Measurements from ENCODE around the gene CTRB2.
"Not testable (repeated sequence)": the region's sequence is repeated elsewhere in the genome, so short reads cannot be mapped to it uniquely, and the experiment has no call there.

The CTRB2 gene

DNA sequence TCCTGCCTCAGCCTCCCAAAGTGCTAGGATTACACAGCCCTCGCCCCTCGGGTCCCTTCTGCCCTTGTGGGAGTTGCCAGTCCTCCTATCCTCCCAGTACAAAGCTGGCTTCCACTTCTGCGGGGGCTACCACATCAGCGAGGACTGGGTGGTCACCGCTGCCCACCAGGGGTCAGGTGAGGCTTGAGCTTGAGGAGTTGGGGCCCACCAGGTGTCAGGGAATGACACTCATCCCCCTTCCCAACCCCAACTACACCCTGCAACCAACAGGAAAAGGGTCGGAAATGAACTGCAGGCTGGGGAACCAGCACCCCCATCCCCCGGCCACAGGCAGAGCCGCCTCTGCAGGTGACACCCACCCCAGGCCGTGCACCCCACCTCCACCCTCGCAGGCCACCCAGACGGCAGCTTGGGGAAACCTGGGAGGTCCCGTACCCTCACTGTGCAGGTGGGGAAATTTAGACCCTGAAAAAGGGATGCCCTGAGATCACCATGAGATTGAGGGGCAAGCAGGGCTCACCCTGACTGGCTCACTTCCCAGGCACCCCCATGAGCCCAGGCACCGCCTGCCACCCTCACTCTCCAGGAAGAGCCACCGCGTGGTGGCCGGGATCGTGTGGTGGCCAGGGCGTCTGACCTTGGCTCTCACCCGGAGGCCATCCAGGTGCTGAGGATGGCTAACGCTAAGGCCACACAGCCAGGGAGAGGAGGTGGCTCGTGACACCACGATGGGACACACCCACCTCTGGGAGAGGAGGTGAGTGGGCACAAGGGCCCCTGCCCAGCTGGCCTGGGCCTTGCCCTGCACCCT, 19.8 kb upstream of the CTRB2 start:
- DNase-seq (ENCODE audit: low spot score) = no peak

- no peak for DNase-seq (ENCODE audit: low spot score)
Observed at GRCh38 chr16:75225678-75226515, 18.9 kb upstream of the CTRB2 start.

DNA sequence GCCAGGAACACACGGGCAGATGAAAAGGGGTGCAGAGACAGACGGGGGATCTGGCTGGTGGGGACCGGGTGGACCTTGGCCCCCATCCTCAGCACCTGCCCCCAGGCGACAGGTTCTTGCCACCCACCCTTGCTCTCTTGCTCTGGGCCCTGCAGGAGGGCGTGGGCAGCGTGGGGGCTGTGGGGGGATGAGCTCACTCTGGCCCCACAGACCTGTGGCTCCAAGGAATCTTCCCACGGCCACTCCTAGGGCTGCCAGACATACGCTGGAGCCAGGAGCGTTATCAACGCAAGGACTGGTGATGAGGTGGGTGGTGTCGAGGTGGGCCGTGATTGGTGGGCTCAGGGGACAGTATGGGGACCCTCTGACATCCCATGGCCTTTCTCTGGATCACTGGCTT, 18.1 kb upstream of the CTRB2 start:
- no peak for DNase-seq (ENCODE audit: low spot score)

GRCh38 chr16:75224306-75225082, 17.5 kb upstream of the CTRB2 start:
- DNase-seq (ENCODE audit: low spot score) = no peak

- DNase-seq (ENCODE audit: low spot score) = not testable (repeated sequence)
Observed at GRCh38 chr16:75223129-75223528, 16.2 kb upstream of the CTRB2 start.

DNA sequence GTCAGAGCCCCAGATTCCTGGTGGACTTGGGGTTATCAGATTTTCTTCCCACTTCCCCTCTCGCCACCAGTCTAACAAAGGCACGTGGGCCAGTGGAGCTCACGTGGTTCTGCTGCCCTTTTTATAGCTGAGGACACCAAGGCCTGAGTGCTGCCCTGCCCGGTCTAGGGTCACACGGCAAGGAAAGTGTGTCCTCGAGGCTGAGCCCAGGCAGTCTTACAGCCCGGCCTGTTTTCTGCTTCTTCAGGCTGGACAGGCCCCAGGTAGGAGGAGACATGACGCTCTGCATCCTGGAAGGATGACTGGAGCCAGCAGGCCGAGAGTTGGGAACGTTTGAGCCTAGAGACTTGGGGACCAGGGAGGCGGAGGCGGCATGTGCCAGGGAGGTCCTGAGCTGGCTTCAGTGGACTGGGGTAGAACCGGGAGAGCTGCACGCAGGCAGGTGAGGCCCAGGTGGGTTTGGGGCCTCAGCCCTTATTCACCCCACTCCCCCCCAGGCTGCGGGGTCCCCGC, 15.4 kb upstream of the CTRB2 start:
- no peak for DNase-seq (ENCODE audit: low spot score)

DNA sequence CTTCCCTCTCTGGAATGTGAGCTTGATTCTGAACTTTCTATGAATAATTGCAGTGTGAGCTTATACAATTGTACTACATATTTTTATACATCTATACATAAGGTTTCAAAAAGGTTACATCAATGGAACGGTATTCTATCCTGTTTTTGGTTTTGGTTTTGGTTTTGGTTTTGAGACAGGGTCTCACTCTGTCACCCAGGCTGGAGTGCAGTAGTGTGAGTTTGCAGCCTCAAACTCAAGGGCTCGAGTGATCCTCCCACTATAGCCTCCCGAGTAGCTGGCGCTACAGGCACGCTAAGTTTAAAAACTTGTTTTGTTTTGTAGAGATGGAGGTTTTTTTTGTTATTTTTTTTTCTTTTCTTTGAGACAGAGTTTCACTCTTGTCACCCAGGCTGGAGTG, 12.9 kb upstream of the CTRB2 start:
- no peak for DNase-seq (ENCODE audit: low spot score)

DNA sequence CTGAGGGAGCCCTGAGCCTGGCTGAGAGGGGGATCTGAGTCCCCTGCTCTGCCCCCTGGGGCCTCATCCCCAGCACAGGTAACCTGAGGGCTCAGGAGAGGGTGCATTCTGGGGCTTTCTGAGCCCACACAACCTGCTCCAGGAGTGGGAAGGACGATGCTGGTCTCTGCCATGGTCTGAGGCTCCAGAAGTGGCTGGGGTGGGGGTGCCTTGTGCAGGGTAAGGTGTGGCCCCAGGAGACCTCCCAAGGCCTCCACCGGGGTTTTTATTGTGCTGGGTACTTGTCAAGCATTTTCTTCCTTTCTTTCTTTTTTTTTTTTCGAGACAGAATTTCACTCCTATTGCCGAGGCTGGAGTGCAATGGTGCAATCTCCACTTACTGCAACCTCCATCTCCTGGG, 12.1 kb upstream of the CTRB2 start:
- DNase-seq (ENCODE audit: low spot score) = no peak

DNA sequence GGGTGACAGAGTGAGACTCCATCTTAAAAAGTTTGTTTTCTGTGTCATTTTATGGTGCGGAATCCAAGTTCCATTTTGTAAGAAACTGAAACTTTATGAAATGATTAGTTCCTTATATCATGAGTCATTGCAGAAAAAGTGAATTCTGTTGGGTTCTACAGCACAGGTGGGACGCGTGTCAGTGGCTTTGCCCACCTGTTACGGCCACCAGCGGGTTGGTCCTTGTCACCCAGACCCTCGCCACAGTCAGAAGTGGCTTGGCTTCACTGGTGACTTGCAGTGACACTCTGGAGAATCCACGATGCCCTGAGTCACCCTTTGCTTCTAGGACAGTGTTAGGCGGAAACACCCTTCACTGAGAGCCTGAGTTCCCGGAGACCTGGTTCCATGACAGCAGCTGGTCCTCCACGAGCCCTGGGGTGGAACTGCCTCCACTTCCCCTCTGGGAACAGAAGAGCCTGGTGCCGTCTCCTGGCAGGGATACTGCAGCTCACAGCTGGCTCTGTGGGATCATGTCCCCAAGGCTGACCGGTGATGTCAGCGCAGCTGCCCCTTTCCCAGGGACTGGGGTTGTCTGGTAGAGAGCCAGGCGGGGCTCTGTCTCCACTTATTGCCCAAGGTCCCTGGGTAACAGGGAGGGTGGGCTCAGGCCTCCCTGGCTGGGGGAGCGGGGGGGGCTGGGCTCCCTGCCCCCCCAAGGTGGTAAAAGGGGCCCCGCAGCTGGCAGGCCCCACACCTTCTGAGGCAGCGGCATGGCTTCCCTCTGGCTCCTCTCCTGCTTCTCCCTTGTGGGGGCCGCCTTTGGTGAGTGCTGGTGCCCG, 11.5 kb upstream of the CTRB2 start, which contains the start of gene CTRB1:
Gene CTRB1 (plus strand): TSS at position 733 of the 821 bp plus-strand sequence. CDS start 20 bp downstream, at position 753.
- no peak for DNase-seq (ENCODE audit: low spot score)

- no peak for DNase-seq (ENCODE audit: low spot score)
Observed at GRCh38 chr16:75217389-75217851, 10.5 kb upstream of the CTRB2 start.

- no peak for DNase-seq (ENCODE audit: low spot score)
Observed at GRCh38 chr16:75216576-75216975, 9.6 kb upstream of the CTRB2 start.

DNA sequence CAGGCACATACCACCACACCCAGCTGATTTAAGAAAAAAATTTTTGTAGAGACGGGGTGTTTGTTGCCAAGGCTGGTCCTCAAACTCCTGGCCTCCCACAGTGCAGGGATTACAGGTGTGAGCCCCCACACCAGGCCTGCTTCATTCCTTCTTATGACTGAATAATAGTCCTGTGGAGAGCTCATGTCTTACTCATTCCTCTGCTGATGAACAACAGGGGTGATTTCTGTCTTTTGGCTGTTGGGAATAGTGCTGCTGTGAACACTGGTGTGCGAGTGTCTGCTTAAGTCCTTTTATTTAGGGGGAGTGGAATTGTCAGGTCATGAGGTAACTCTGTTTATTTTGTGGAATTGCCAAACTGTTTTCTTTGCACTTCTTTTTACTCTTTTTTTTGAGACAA, 9.2 kb upstream of the CTRB2 start:
- DNase-seq (ENCODE audit: low spot score) = no peak

DNA sequence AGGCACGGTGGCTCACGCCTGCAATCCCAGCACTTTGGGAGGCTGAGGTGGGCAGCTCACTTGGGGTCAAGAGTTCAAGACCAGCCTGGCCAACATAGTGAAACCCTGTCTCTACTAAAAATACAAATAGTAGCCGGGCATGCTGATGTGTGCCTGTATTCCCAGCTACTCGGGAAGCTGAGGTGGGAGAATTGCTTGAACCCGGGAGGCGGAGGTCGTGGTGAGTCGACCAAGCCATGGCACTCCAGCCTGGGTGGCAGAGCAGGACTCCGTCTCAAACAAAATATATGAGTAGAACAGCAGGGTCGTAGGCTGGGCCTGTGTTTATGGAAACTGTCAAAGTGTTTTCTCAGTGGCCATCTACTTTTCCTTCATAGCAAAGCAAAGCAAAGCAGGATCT, 4.3 kb upstream of the CTRB2 start:
- DNase-seq (ENCODE audit: low spot score) = not testable (repeated sequence)

- no peak for DNase-seq (ENCODE audit: low spot score)
Observed at GRCh38 chr16:75209944-75210343, 3.0 kb upstream of the CTRB2 start.

DNA sequence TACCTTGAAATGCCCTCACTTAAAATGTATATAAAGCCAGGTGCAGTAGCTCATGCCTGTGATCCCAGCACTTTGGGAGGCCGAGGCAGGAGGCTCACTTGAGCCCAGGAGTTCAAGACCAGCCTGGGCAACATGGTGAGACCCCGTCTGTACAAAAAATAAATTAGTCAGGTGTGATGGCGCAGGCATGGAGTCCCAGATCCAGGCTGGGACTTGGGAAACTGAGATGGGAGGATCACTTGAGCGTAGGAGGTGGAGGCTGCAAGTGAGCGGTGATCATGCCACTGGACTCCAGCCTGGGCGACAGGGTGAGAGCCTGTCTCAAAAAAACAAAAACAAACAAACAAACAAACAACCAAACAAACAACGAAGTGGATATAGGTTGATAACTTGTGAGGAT, 2.6 kb upstream of the CTRB2 start:
- DNase-seq (ENCODE audit: low spot score) = not testable (repeated sequence)

DNA sequence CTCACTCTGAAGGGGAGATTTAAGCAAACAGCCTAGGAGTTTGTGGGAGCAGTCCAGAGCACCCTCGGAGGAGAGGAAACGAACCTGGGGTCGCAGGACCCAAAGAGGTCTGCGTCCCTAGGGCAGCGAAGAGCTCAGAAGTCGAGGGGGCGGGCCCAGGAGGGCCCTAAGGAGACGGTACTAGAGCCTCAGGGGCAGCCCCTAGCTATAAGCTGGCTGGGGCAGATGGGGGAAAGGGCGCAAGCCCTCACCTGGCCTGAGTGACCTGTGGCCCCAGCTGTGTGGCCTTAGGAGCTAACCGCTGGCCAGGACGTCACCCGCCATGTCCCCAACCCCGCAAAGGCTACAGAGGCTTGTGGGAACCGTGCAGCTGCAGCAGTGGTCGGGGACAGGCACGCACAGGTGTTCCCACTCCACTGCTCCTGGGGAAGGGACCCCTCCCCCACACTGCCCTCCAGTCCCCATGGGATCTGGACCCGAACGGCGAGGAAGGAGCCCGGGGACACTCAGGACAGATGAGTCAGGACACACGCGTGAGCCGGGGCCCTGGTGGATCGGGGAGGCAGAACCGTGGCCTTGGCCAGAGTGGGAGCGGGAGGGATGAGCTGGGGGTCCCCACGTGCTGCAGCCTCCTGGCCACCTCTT, 2.0 kb upstream of the CTRB2 start:
- DNase-seq (ENCODE audit: low spot score) = no peak

- DNase-seq (ENCODE audit: low spot score) = no peak
Observed at GRCh38 chr16:75208242-75208825, 1.4 kb upstream of the CTRB2 start.

DNA sequence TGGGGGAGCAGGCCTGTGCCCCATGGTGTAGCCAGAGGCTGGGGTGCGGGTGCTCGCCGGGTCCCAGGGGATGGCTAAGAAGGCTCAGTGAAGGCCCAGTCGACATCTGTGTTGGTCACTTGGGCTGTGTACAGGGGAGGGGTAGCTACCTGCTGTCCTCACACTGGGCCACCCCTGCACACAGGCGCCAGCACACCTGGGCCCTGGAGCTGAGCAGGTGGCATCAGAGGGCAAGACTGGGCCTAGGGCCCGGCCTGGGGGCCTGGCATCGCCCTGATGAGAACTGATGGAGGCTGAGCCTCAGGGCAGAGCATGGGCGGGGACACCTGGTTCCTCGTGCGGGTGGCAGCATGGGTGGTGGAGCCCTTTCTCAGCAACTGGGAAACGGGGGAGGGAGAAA, 870 bp upstream of the CTRB2 start:
- DNase-seq (ENCODE audit: low spot score) = no peak

GRCh38 chr16:75205961-75206748, 806 bp downstream of the CTRB2 start:
- DNase-seq (ENCODE audit: low spot score) = not testable (repeated sequence)
